K562 (cell line): ENCODE results near the gene MAGEE1.

ENCODE experiments used
- ATF3 ChIP-seq, 2 experiments: fragments of 450-650 bp in 1 of 2; sonication (generic) in 1 of 2; formaldehyde crosslinking in 1 of 2; IDR thresholded peaks in 1 of 2; conservative IDR thresholded peaks in 1 of 2; 2 replicates each; pipeline versions ENCODE4 v1.6.1 to v1.8.1; 2016 to 2023; ENCODE audit warnings: mild to moderate bottlenecking in 2 of 2, moderate library complexity in 2 of 2, inconsistent platforms in 1 of 2, missing genetic modification reagents in 1 of 2
- CBX8 ChIP-seq: fragments of 200-600 bp; sonication (generic); IDR thresholded peaks from 2 replicates; pipeline ENCODE4 v1.6.1; 2012; ENCODE audit warnings: borderline replicate concordance, mixed run types, low read depth, mild to moderate bottlenecking, moderate library complexity, mixed read lengths, low read length, control low read depth, inconsistent platforms; ENCODE audit not compliant: poor library complexity, severe bottlenecking; ENCODE audit errors: extremely low read depth
- CHAMP1 ChIP-seq: fragments of 450-650 bp; IDR thresholded peaks from 2 replicates; pipeline ENCODE4 v1.6.1; 2016; ENCODE audit warnings: mild to moderate bottlenecking
- CTCF ChIP-seq, 3 experiments: IDR thresholded peaks in 2 of 3; conservative IDR thresholded peaks in 1 of 3; 2 replicates each; pipeline ENCODE4 v1.5.1; 2011 to 2012; ENCODE audit warnings: low read length in 3 of 3, mild to moderate bottlenecking in 3 of 3, control low read depth in 2 of 3, improper control_type of control experiment in 1 of 3, inconsistent platforms in 1 of 3, low read depth in 1 of 3, mixed read lengths in 1 of 3, moderate library complexity in 1 of 3; ENCODE audit not compliant: insufficient read depth in 2 of 3
- EGR1 ChIP-seq: fragments of 450-650 bp; conservative IDR thresholded peaks from 2 replicates; pipeline ENCODE4 v1.6.1; 2017; ENCODE audit warnings: mild to moderate bottlenecking
- ESRRA ChIP-seq: fragments of 450-650 bp; IDR thresholded peaks from 2 replicates; pipeline ENCODE4 v1.6.1; 2014; ENCODE audit warnings: low read depth, mild to moderate bottlenecking, moderate library complexity, borderline replicate concordance
- HDAC1 ChIP-seq, 2 experiments: fragments of 450-650 bp; IDR thresholded peaks; 2 replicates each; pipeline ENCODE4 v1.6.1; 2016 to 2017; ENCODE audit warnings: inconsistent platforms in 1 of 2, mild to moderate bottlenecking in 1 of 2, moderate library complexity in 1 of 2
- NFXL1 ChIP-seq: fragments of 450-650 bp; formaldehyde crosslinking; IDR thresholded peaks from 2 replicates; pipeline ENCODE4 v1.4.0; 2021; ENCODE audit warnings: mild to moderate bottlenecking
- PRPF4 ChIP-seq: fragments of 200-400 bp; formaldehyde crosslinking; IDR thresholded peaks from one replicate; pipeline ENCODE4 v1.6.1; 2017; ENCODE audit warnings: low read length, low read depth, mild to moderate bottlenecking; ENCODE audit not compliant: insufficient read depth, poor library complexity, severe bottlenecking
- SIX5 ChIP-seq, 2 experiments: IDR thresholded peaks; 2 replicates each; pipeline ENCODE4 v1.6.1; 2011; ENCODE audit warnings: low read length in 2 of 2, borderline replicate concordance in 1 of 2, low read depth in 1 of 2, mild to moderate bottlenecking in 1 of 2, moderate library complexity in 1 of 2; ENCODE audit not compliant: insufficient read depth in 1 of 2
- SREBF1 ChIP-seq: fragments of 150-350 bp; IDR thresholded peaks from 2 replicates; pipeline ENCODE4 v1.6.1; 2014; ENCODE audit warnings: antibody characterized with exemption, low read depth, low read length, borderline replicate concordance
- SREBF2 ChIP-seq: sonication (generic); formaldehyde crosslinking; IDR thresholded peaks from 2 replicates; pipeline ENCODE4 v1.4.0; 2020; ENCODE audit warnings: mild to moderate bottlenecking, missing genetic modification reagents
- TEAD4 ChIP-seq, 2 experiments: sonication (generic) in 1 of 2; formaldehyde crosslinking in 1 of 2; IDR thresholded peaks; 2 replicates each; pipeline versions ENCODE4 v1.6.1 to v1.8.0; 2012 to 2022; ENCODE audit warnings: borderline replicate concordance in 1 of 2, inconsistent platforms in 1 of 2, low read length in 1 of 2, mild to moderate bottlenecking in 1 of 2, missing genetic modification reagents in 1 of 2
- ZNF766 ChIP-seq: fragments of 200-800 bp; sonication (Bioruptor generic); conservative IDR thresholded peaks from 2 replicates; pipeline ENCODE4 v1.6.1; 2016; ENCODE audit warnings: missing genetic modification characterization, missing compliant biosample characterization

- TF ChIP-seq TEAD4 (IDR thresholded peaks at IDR 0.05; ENCODE audit: low read length) (no peak), TEAD4 (CRISPR knock-in tag; IDR thresholded peaks at IDR 0.05; ENCODE audit: borderline replicate concordance) (no peak), PRPF4 (no peak), ZNF766 (CRISPR knock-in tag) (no peak), ATF3 (IDR thresholded peaks at IDR 0.05) (no peak), ATF3 (CRISPR knock-in tag; conservative IDR thresholded peaks at IDR 0.05) (no peak), NFXL1 (no peak), SREBF2 (CRISPR knock-in tag) (no peak), CHAMP1 (no peak), HDAC1 (IDR thresholded peaks at IDR 0.05) (no peak), CBX8 (no peak), EGR1 (no peak), SIX5 (IDR thresholded peaks at IDR 0.05; ENCODE audit: borderline replicate concordance in 1 of 2, insufficient read depth in 1 of 2, low read depth in 1 of 2, low read length in 2 of 2) (no peak), CTCF (IDR thresholded peaks at IDR 0.05 in 2 of 3, conservative IDR thresholded peaks at IDR 0.05 in 1 of 3; ENCODE audit: insufficient read depth in 2 of 3, low read depth in 1 of 3, low read length in 3 of 3) (no peak), ESRRA (no peak), SREBF1 (no peak)
These were observed at the start of gene MAGEE1 for GRCh38 chrX:76427560-76428242.
